DMS53 (cell line): ENCODE data around the gene SLC25A1.
A peak's percentile ranks its signal among the peaks of the same experiment; 100 is the strongest.

Source experiments
- DNase-seq: peaks from one replicate; lab custom pipeline; 2025; lab: John Stamatoyannopoulos, UW

Gene SLC25A1

DNA sequence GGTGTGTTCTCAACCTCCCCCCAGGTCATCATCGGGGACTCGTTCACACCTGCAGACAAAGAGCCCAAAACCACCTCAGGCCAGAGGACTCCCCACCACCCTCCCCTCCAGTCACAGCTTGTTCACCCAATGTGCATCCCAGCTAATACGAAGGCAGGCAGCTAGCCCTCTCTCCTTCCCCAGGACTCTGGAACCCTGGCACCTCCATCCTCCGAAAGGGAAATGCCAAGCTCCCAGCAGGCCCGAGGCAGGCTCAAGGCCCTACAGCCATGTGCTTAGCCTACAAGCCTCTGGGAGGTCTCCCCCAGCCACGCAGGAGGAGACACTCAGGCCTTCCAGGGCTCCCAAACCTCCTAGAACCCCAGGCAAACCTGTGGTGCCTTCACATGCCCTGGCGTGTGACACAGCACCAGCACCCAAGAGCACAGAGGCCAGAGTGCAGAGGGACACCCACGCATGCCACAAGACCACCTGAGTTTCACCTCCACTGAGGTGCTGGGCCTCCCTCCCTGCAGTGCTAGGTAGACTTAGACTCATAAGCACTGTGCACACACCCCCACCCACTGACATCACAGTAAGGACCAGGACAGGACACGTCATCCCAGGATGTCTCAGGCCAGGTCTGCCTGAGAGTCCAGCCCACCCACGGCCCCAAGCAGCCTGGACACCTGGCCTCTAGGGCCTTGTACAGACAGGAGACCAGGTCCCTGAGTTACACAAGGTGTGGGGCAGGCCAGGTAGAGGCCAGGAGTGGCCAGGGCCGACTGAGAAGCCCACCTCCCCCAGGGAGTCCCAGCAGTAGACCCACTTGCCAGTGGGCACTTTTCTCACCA is 40.9 kb downstream of the SLC25A1 start:
- DNase-seq: no peak

DNA sequence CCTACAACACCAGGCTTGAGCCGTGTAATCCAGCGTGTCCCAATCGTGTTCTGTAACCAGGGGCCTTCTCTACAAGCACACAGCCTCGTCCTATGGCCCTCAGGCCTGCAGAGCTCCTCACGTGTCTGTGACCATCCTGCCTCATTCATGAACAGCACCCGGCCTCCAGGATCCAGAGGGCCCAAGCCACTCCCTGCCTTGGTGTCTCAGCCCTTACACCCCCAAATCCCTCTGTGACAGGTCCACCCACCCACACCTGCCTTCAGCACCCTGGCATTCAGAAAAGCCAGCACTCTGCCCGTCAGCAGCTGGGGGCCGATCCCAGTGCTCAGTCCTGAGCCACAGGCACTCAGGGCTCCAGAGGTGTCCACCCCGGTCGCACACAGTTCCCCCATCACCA is 41.6 kb downstream of the SLC25A1 start:
- DNase-seq: no peak

DNA sequence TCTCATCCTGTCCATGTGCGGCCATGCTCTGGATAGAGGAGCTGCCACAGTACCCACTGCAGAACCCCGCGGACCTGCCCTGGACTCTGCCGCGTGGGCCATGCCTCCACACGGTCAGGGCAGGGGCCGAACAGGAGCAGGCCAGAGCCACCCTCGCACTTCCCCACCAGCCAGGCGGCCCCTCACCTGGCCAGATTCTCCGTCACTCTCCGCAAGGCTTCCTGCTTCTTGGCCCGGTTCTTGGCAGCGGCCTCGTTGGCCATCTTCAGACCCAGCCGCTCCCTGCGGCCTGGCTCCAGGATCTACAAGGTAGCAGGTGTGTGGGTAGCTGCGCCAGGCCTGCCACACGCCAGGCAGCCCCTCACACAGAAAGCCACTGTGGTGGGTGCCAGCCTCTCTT is 43.7 kb downstream of the SLC25A1 start:
- DNase-seq: no peak

DNA sequence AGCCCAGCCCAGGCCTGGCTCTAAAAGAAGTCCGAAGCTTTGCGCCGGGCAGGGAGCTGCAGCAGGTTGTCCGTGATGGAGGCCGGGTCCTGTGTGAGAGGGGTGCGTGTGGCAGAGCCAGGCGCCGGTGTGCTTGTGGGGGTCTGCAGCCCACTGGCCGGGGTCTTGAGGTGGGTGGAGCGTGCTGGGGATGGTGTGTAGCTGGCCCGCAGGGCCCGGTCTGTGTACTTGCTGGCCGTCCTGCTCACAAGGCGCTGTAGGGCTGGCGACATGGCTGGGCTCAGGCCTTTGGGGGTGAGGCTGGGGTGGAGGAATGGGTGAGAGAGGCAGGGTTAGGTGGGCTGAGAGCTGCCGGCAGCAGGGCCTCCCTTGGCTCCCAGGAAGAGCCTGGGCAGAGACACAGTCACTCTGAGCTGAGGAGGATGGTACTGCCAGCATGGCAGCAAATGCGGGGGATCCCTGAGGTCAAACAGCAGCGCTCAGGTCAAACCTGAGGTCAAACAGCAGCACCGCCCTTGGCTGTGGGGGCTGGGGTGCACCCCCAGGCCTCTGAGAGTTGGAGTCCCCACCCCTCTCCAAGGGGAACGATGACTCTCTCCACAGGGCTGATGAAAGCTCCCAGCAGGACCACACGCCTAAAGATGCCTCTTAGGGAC is 44.2 kb downstream of the SLC25A1 start:
- DNase-seq: no peak

DNA sequence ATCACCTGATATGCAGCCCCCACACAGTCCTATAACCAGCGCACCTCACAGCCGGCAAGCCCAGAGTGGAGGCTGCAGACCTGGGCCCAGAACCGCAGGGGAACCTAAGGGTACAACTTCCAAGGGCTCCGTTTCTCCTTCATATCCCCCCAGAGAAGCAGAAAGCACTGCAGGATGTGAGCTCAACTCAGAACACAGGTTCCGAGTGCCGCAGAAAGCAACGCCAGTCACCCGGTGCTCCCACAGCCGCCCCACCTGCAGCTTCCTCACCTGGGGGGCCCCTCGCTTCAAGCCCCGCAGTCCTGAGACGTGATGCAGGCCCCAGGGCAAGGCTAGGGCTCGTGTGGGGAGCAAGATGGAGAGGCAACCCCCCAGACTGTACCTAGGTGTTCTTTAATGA is 45.0 kb downstream of the SLC25A1 start:
- no peak for DNase-seq

DNA sequence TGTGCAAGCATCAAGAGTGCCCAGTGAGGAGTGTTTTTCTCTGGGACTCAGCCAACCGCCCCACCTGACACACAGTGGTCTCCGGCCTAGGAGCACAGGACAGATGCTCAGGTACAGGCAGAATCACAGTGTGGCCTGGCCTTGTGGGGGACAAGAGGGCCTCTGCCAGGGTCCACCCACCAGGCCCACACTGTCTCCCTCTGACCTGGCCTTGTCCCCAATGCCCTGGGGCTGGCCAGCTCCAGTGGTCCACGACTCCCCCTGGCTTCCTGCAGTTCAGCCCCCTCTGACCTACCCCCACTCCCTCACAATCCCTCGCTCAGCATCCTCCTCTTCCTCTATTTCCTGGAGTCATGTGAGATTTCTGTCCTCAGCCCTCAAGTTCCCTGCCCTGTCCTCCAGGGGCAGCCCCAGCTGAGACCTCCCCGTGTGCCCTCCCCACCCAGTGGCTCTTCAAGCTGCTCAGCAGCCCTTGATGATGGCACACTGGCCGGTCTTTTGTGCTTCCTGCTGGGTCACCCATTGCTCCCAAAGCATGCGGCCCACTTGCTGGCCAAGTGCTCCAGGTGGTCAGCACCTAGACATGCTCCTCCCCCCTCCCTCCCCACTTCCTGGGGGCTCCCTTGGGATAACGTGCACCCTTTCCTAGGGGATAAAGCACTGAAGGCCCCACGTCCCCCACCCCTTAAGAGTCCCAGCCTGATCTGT is 45.7 kb downstream of the SLC25A1 start:
- no peak for DNase-seq

DNA sequence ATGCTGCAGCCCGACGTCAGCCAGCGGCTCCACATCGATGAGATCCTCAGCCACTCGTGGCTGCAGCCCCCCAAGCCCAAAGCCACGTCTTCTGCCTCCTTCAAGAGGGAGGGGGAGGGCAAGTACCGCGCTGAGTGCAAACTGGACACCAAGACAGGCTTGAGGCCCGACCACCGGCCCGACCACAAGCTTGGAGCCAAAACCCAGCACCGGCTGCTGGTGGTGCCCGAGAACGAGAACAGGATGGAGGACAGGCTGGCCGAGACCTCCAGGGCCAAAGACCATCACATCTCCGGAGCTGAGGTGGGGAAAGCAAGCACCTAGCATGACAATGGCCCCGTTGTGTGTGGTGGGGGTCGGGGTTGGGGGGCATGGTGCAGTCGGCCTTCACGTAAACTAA is 46.4 kb downstream of the SLC25A1 start:
- DNase-seq: no peak

DNA sequence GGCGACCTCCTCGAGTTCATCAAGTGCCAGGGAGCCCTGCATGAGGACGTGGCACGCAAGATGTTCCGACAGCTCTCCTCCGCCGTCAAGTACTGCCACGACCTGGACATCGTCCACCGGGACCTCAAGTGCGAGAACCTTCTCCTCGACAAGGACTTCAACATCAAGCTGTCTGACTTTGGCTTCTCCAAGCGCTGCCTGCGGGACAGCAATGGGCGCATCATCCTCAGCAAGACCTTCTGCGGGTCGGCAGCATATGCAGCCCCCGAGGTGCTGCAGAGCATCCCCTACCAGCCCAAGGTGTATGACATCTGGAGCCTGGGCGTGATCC is 46.9 kb downstream of the SLC25A1 start:
- no peak for DNase-seq

DNA sequence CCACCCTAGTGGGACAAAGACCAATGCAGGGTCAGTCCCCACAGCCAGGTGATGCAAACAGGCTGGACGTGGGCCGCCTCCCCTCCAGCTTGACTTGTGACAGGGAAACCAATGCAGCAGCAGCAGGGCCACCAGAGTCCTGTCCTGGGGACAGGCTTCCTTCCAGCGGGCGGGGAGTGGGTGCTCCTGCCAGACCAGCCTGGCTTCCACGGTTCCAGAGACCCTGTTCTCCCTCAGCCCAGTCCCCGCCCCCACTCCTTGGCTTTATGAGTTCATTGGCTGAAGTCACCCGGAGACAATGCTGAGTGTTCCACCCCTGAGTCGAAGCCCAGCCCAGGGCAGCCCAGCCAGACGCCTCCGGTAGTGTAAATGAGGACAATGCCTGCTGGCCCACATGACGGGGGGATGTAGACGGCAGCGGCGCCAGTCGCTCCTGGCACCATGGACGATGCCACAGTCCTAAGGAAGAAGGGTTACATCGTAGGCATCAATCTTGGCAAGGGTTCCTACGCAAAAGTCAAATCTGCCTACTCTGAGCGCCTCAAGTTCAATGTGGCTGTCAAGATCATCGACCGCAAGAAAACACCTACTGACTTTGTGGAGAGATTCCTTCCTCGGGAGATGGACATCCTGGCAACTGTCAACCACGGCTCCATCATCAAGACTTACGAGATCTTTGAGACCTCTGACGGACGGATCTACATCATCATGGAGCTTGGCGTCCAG is 47.4 kb downstream of the SLC25A1 start, which contains the start of gene TSSK2:
Gene TSSK2 (plus strand): TSS at position 350 of the 726 bp plus-strand sequence. CDS start 92 bp downstream, at position 442.
- no peak for DNase-seq

DNA sequence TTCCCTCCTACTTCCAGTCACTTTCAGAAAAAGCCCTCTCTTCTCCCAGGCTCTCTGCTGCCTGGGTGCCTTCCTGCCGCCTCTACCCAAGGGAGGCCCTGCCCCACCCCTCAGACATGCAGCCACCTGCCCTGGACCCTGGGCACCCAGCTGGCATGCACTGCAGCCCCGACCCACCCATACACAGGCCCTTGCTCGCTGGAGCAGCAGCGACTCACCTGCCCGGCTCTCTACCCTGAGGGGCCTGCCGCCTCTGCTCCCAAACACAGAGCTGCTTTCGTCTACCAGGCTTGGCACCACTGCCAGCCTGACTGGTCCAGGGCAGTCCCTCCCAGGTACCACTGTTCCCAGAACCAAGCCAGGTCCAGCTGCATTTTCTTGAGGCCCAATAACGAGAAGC is 48.7 kb downstream of the SLC25A1 start:
- DNase-seq: no peak

DNA sequence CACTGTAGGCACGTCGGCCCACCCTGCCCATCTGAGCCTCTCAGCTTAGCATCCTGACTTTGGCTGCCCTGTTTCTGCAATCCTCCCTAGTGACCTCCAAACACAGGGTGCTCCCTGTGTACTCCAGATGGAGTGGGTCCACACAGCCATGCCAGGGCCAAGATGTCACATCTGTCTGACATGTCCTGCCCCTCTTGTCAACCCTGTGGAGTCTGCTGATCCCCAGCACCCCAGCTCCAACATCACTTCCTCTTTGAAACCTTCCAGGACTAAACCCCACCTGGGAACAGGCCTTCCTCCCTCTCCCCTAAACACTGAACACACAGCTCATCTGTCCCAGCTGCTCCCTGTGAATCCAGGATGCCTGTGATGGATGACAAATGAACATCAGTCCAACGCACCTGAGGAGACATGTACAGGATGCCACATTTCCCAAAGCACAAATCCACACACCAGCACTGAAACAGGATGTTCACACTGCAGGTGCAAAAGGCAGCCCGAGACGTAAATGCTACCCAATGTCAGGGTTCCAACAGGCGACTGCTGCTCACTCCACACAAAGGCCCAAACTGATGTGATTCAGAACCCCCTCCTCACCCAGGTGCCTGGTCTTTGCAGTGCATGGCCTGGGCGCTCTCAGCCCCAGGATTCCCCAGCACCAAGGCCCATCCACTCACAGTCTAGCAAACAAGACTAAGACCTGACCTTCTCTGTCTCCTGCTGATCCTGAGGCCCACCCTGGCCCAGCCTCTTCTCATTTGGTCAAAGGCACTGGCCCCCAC is 49.4 kb downstream of the SLC25A1 start:
- no peak for DNase-seq

DNA sequence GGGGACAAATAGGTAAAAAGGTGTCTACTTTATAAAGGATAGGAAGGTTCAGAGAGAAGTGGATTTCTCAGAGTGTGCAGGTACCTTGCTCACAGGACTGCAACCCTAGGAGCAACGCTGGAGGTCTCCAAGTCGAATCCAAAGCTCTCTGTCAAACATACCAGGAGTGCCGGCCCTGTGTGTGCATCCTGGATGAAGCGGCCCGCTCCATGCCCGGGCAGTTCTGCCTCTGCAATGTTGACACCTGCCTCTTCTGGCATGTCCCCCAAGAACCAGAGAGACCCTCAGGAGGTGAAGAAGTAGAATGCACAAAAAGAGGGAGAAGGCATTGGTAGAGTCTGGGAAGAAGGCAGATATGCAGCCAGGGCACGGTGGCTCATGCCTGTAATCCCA is 50.5 kb downstream of the SLC25A1 start:
- DNase-seq: no peak

DNA sequence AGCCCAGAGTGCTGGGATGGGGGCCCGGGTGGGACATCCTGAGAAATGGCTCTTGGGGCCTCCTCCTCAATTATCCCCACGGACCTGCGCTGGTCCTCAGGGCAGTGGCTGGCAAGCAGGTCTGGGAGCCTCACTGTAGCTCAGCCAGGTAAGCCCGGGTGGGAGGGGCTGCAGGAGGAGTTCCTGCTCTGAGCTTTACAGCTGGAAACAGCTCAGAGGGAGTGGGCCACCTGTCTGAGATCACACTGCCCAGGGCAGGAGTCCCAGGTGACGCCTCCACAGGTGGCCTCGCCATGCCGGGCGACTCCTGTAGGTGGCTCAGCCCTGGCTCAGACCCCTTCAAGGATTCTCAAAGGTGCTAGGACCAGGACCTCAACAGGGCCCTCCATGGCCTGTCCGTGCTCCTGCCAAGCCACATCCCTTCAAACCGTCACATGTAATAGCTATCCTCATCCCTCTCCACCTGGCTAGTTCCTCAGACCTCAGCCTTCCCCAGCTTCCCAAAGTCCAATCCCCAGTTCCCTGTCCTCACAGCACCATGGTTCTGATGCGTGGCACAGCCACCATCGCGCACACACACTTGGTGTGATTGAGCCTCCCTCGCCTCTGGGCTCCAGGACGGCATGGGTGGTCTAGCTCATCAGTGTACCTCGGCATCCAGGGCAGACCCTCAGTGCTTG is 51.1 kb downstream of the SLC25A1 start:
- DNase-seq: peak; percentile 28

DNA sequence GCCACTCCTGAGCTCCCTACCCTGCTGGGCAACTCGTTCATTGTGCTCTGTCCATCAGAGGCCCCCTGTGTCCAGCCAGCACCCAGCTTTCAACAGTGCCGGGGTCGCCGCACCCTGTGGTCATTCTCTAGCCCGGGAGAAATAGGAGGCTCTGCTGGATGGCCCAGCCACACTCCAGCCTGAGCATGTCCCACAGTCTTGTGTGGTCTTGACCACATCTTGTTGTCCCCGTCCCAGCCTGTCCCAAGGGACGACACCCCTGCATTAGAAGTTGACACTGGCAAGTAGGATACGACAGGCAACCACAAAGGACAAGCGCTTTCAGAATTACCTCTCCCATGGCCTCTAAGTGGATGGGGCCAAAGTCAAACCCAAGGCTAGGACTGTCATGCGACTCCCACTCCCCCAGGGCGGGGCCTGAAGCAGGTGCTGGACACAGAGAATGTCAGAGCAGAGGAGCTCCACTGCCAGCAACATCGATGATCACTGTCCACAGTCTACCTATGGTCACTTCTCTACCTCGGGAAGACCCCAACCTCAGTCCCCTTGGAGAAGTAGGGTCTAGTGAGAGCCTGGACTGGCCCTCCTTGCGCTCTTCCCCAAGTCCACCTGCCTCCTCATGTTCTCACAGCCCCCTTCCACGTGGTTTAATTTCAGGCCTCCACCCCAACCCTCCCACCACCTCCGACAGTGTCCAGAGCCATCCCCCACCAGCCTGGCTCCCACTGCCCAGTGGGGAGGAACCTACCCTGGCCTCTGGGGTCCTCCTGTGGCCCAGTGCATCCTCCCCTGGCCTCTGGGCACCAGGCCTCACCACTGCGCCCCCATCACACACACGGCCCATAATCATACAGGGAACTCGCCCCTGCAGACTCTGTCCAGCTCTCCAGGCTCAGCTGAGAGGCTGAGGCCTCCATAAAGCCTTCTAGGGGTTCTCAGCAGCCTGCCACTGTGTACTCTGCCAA is 51.9 kb downstream of the SLC25A1 start:
- no peak for DNase-seq
